Fibroblast of lung (primary cell): ENCODE measurements around the gene CCDC33.

Experiments
- CTCF ChIP-seq, 2 donors: IDR thresholded peaks in 1 of 2; conservative IDR thresholded peaks in 1 of 2; 1 replicate in 1 of 2; 2 replicates in 1 of 2; pipeline ENCODE4 v1.5.1; 2011 to 2012; ENCODE audit warnings: low read length in 2 of 2, control low read depth in 1 of 2, inconsistent platforms in 1 of 2, low read depth in 1 of 2, mild to moderate bottlenecking in 1 of 2
- EZH2 ChIP-seq: IDR thresholded peaks from 2 replicates; pipeline ENCODE4 v1.5.1; 2012; ENCODE audit warnings: low read length, control low read depth, mild to moderate bottlenecking; ENCODE audit errors: missing control alignments

DNA sequence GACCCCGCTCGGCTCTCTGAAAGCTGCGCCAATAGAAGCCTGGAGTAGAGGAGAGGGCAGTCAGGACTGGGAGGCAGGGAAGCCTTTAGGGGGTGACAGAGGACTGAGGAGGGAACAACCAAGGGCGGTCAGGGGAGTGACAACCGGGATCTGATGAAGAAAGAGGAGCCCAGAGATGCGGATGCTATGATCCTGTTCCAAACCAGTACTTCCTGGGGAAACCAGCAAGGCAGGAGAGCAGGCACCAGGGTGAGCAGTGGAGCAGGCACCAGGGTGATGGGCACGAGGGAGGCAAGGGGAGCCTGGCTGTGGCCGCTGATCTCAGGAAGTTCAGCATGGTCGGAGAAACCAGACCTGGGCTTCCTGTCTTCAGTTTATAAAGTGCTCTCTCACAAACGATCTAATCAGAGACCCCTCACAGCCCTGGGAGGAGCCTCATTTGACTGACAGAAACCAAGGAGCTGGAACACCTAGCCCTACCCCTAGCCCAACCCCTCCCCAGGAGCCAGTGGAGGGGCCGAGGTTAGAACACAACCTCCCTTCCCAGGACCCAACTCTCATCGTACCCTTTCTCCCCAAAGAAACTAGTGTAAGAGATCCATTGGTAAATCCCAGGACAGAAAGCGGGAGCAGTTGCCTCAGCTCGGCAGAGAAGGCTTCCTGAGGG, 34.9 kb downstream of the CCDC33 start:
- TF ChIP-seq CTCF (conservative IDR thresholded peaks at IDR 0.05 in 1 of 2, IDR thresholded peaks at IDR 0.05 in 1 of 2; ENCODE audit: low read depth in 1 of 2, low read length in 2 of 2) (no peak), EZH2 (no peak)
